ENCODE results near the gene NANOS1. TPM values are rescaled to one million over a fixed set of nuclear protein-coding genes. Genes with fewer than 3 reads are reported as not detected.
A peak's percentile ranks its signal among the peaks of the same experiment; 100 is the strongest.

The NANOS1 gene
- polyA plus RNA-seq, 3 donors: 0.04 TPM; not detected in 2

- H3K79me2 ChIP-seq (ENCODE audit: insufficient read depth, low read length): peaks cover 63% of the 10 kb centered on the region
Observed at GRCh38 chr10:119080521-119081259, 51.2 kb downstream of the NANOS1 start, which contains the start of gene EIF3A. EIF3A (minus strand) TSS chr10:119080817; CDS start chr10:119080676, 141 bp downstream.

More at GRCh38 chr10:119080521-119081259, 51.2 kb downstream of the NANOS1 start, which contains the start of gene EIF3A:
- H4K20me1 ChIP-seq (ENCODE audit: insufficient read depth, low read length): peaks cover 46% of the 10 kb centered on the region
- TF ChIP-seq, protein P1, sequence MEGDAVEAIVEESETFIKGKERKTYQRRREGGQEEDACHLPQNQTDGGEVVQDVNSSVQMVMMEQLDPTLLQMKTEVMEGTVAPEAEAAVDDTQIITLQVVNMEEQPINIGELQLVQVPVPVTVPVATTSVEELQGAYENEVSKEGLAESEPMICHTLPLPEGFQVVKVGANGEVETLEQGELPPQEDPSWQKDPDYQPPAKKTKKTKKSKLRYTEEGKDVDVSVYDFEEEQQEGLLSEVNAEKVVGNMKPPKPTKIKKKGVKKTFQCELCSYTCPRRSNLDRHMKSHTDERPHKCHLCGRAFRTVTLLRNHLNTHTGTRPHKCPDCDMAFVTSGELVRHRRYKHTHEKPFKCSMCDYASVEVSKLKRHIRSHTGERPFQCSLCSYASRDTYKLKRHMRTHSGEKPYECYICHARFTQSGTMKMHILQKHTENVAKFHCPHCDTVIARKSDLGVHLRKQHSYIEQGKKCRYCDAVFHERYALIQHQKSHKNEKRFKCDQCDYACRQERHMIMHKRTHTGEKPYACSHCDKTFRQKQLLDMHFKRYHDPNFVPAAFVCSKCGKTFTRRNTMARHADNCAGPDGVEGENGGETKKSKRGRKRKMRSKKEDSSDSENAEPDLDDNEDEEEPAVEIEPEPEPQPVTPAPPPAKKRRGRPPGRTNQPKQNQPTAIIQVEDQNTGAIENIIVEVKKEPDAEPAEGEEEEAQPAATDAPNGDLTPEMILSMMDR (IDR thresholded peaks at IDR 0.05): no peak
- H3K4me1 ChIP-seq (ENCODE audit: control insufficient read depth in 1 of 2, insufficient read depth in 2 of 2, low read length in 2 of 2): peaks cover 50 to 63% of the 10 kb centered on the region in 2 donors
- Mint-ChIP-seq H3K27me3 (ENCODE audit: low read depth in 3 of 3) (peaks cover 0 to 1% (median 0%) of the 10 kb centered on the region in 3 donors), H3K4me1 (peaks cover 51% of the 10 kb centered on the region), H3K4me3 (peak within 1 kb of the TSS; percentile 92 to 98), H3K9me3 (peaks cover 0 to 8% (median 0%) of the 10 kb centered on the region in 7 donors), H3K27ac (peak within 1 kb of the TSS; percentile 97 to 100 (median 98)), H3K36me3 (no peaks in the 10 kb centered on the region)
- no peaks in the 10 kb centered on the region for H3K9me3 ChIP-seq (replicated peaks in 1 of 2; ENCODE audit: control insufficient read depth in 1 of 2, insufficient read depth in 1 of 2, low read length in 2 of 2)
- intact Hi-C loops (cut with micrococcal nuclease): loop anchor here (5.0 to 10.0 kb wide), 4 partner anchors 54 to 517 kb away; partner anchors contain the start of genes PRDX3 (in 1 of the 2) and TIAL1 (in 1 of the 2)
- H2AFZ ChIP-seq (ENCODE audit: insufficient read depth, low read depth, low read length, poor library complexity, severe bottlenecking): peak within 1 kb of the TSS; percentile 80
- peak within 1 kb of the TSS; percentile 90 to 99 for H3K27ac ChIP-seq (ENCODE audit: low read depth in 1 of 2, low read length in 2 of 2)
- H3K36me3 ChIP-seq (replicated peaks in 1 of 2; ENCODE audit: control insufficient read depth in 1 of 2, insufficient read depth in 2 of 2, low read length in 2 of 2): no peaks in the 10 kb centered on the region
- no peaks in the 10 kb centered on the region for H3K27me3 ChIP-seq (ENCODE audit: control insufficient read depth in 2 of 2, insufficient read depth in 2 of 2, low read length in 2 of 2)
- H3K4me3 ChIP-seq (replicated peaks in 1 of 3; ENCODE audit: low read depth in 2 of 3, low read length in 3 of 3): peak within 1 kb of the TSS; percentile 81 to 94 (median 83)
- H3K9ac ChIP-seq (ENCODE audit: insufficient read depth, low read length, poor library complexity, severe bottlenecking): peak within 1 kb of the TSS; percentile 100
- peak; percentile 93 to 95 (median 93) for DNase-seq
- peak within 1 kb of the TSS; percentile 85 for H3K4me2 ChIP-seq (replicated peaks; ENCODE audit: extremely low read depth, low read length, poor library complexity, severe bottlenecking)
- WGBS (ENCODE audit: insufficient coverage): 0% methylated on average over 74 of the region's 74 CpGs

Small RNA genes within 50 kb of the gene (small RNA-seq; reads per million reads assigned to genes)
- gene RF00413 (ENCODE audit: insufficient read length, low read depth) (not detected), gene SNORA19 (ENCODE audit: insufficient read length, low read depth) (123 reads per million, percentile 96 among the genes with 10 or more reads in this experiment)

Other genes starting within 250 kb of the NANOS1 start
- 10 to 100 TPM; 18.8 to 49.1 (median 24.2) TPM for gene EIF3A, start 51.1 kb downstream of the NANOS1 start, polyA plus RNA-seq
- 100 to 1,000 TPM; 129 to 188 (median 141) TPM for gene DENND10, start 74.4 kb downstream of the NANOS1 start, polyA plus RNA-seq
- gene SFXN4, start 136.0 kb downstream of the NANOS1 start, polyA plus RNA-seq: 10 to 100 TPM in 2 of 3 donors, 1 to 10 TPM in 1; 8.3 to 20.4 (median 18.3) TPM
- 100 to 1,000 TPM in 2 of 3 donors, 10 to 100 TPM in 1; 81.9 to 459 (median 410) TPM for gene PRDX3, start 149.1 kb downstream of the NANOS1 start, polyA plus RNA-seq
- 1 to 10 TPM; 1.2 to 6.5 (median 2.8) TPM for gene GRK5, start 177.9 kb downstream of the NANOS1 start, polyA plus RNA-seq